Renal cortical epithelial cell (primary cell): ENCODE data around the gene OR2Y1. TPM values are rescaled to one million over a fixed set of nuclear protein-coding genes. Genes with fewer than 3 reads are reported as not detected.
"Not testable (repeated sequence)": the region's sequence is repeated elsewhere in the genome, so short reads cannot be mapped to it uniquely, and the experiment has no call there.

ENCODE experiments used
- DNase-seq: peaks from one replicate; pipeline ENCODE4 v3.0.0-alpha.2; 2011; ENCODE audit warnings: low read depth
- total RNA-seq: library from RNA; depleted of rRNA; stranded (reverse); fragments of >200 nt; gene quantifications from 2 replicates; pipeline ENCODE4 v1.2.3, GENCODE V29; 2014

Gene OR2Y1
- total RNA-seq, 1 donor from 2014 or later: not detected

DNA sequence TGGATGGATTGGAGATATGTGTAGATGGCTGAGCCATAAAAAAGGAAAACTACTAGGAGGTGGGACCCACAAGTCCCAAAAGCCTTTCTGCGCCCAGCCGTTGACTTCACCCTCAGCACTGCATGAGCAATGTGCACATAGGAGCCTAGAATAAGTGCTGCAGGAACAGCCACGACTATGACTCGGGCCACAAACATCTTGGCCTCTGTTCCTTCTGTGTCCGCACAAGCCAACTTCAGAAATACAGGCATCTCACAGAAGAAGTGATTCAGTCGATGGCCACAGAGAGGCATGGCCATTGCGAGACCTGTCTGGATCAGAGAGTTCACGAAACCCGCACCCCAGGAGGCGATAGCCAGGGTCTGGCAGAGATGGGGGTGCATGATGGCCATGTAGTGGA, 587 bp downstream of the OR2Y1 start:
- DNase-seq: no peak

GRCh38 chr5:180736536-180736935, 3.3 kb downstream of the OR2Y1 start:
- no peak for DNase-seq

DNA sequence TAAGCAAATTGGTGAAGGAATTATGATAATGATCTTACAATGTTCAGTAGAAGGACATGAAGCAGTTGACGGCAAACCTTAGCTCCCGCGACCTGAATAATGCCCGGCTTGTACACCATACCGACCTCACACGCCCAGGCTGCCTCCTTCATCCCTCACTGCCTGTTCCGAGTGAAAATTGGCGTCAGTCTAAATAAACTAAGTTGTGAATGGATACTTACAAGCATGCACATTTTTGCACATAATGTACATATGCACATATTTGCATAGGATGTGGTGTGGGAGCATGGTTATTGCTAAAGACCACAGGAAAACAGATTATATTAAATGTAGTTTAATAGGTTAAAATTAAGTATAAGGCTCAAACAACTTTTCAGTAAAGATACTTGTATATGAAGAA, 14.9 kb downstream of the OR2Y1 start:
- no peak for DNase-seq

DNA sequence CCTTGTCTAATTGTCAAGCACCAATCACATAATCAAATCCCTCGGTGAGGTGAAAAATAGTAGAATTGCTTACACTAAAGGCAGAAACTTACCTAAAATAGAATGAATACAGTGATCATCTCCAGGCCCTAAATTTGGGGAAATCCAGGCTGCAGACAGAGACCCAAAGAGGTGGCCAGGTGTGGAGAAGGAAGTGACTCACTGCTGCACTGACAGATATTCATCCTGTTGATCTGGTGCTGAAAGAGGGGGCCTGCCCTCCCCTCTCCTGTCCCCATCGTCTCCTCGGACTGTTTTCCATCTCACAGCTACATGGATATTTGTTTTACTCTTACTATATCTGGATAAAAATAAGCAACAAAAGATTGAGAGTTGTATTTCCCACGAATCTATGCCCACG, 15.9 kb downstream of the OR2Y1 start:
- DNase-seq: no peak

DNA sequence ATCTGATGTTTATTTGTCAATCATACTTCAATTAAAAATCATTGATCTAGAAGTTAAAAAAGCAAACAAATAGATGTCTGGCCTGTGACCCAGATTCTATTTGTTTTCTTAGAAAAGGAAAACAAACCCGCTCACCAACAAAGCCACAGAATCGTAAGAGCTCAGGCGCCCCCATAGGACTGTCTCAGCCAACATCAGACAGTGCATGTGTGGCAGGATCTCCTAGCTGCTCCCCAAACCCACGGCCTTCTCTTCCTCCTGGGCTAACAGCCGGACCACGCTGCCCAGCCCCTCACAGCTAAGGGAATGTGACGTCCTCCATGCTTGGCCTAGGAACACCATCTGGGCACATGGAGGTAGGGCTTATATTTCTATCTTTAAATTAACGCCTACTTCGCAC, 19.4 kb downstream of the OR2Y1 start:
- no peak for DNase-seq

DNA sequence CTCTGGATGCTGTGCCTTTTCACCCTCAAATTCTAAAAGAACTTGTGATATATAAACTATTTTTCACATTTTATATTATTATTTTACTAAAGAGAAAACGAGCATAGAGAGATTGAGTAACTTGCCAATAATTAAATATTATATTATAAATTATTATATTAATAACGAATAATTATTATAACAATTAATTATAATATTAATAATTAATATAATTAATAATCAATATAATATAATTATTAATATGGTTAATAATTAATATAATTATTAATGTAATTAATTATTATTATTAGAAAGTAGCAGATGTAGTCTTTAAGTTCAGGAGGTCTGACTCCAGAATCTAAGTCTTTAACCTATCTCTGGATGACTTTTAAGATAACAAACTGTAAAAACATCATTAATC, 20.1 kb downstream of the OR2Y1 start:
- DNase-seq: no peak

- peak; percentile 33 for DNase-seq
Measured at GRCh38 chr5:180718810-180719453, 20.9 kb downstream of the OR2Y1 start.

- no peak for DNase-seq
Measured at GRCh38 chr5:180717989-180718388, 21.9 kb downstream of the OR2Y1 start.

DNA sequence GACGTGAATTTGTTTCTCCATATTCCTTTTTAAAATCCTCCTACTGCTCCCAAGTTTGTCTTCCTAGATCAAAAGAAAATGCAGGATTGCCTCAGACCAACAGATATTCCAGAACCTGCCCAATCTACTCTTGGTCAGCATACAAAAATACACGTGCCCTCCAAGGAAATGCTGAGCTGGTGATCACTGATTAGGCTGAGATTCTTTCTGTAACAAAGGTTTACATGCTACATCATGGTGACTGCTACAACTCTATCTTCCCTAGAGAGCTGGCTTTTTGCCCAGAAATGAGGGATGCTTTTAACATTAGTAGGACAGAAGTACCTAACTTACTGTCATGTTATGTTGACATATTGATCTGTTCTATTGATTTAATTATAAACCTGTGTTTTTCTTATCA, 35.5 kb downstream of the OR2Y1 start:
- DNase-seq: peak; percentile 1

DNA sequence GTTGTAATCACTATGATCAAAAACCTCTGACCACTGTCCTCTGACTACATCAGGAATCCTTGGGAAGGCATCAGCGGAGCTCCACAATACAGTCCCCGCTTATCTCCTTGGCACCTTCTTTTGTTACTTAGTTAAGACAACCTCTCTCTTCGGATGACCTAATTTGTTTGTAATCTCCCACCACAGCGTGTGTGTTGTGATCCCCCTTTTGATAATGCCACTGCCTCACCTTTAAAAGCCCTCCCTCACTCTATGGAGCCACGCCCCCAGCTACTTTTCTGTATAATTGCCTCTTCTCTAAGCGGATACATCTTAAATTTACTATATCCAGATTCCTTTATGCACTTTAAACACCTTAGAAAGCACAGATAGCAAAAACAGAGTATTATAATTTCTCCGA, 35.9 kb downstream of the OR2Y1 start:
- no peak for DNase-seq

DNA sequence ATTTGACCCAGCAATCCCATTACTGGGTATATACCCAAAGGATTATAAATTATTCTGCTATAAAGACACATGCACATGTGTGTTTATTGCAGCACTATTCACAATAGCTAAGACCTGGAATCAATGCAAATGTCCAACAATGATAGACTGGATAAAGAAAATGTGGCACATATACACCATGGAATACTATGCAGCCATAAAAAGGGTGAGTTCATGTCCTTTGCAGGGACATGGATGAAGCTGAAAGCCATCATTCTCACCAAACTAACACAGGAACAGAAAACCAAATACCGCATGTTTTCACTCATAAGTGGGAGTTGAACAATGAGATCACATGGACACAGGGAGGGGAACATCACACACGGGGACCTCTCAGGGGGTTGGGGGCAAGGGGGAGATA, 36.5 kb downstream of the OR2Y1 start:
- DNase-seq: not testable (repeated sequence)

DNA sequence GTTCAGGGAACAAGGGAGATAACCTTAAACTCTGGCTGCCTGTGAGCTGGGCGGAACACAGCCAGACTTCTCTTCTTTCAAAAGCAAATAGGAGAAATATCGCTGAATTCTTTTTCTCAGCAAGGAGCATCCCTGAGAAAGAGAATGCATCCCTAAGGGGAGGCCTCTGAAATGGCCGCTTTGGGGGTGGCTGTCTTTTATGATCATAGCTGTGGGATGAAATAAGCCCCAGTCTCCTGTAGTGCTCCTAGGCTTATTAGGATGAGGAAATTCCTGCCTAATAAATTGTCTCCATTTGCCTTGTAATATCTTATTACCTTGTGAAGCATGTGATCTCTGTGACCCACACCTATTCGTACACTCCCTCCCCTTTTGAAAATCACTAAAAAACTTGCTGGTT, 39.4 kb downstream of the OR2Y1 start:
- DNase-seq: not testable (repeated sequence)

DNA sequence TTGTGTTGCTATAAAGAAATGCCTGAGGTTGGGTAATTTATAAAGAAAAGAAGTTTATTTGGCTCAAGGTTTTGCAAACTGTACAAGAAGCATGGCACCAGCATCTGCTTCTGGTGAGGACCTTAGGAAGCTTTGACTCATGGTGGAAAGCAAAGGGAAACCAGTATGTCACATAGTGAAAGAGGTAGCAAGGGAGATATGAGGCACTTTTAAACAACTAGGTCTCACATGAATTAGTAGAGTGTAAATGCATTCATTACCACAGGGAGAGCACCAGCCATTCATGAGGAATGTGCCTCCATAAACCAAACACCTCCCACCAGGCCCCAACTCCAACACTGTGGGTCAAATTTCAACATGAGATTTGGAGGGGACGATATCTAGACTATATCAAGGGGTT, 40.8 kb downstream of the OR2Y1 start:
- DNase-seq: no peak

- no peak for DNase-seq
Measured at GRCh38 chr5:180696116-180696515, 43.7 kb downstream of the OR2Y1 start.

DNA sequence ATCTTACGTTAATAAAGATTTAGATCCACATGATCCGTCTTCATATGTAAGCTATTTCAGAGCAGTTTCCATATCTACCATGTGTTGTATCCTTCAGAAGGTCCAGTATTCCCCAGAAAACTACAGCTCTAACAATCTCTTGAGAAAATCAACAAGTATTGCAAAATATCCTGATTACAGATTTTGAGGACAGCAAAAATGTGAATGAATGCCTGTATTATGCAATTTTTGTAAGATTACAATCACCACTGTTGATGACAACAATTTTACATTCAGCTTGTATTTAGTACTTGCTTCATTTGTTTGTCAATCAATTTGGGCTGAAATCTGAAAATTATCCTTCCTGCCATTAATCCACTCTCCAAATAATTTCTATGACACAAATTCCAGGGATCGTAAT, 47.4 kb downstream of the OR2Y1 start:
- DNase-seq: no peak

GRCh38 chr5:180691046-180691445, 48.8 kb downstream of the OR2Y1 start:
- DNase-seq: no peak

GRCh38 chr5:180690562-180690961, 49.3 kb downstream of the OR2Y1 start:
- no peak for DNase-seq

DNA sequence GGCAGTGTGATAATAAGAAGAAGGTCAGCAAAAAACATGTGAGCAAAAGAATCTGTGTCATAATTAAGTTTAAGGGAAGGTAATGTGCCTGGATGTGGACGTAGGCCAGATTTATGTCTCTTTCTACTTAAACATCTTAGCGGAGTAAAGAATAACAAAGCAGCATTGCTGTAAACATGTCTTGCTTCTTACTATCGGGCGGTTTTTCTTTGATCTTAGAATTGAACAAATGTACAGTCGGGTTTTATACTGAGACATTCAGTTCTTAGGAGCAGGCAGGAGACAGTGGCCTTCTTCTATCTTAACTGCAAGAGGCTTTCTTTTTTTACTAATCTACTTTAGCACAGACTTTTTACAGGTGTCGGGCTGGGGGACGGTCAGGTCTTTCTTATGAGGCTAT, 50.1 kb downstream of the OR2Y1 start:
- DNase-seq: no peak

Other genes with a start within 250 kb of the OR2Y1 start
- gene CNOT6, start 245.7 kb downstream of the OR2Y1 start, total RNA-seq: 14.2 and 47.7 TPM in 2 replicates
- gene SCGB3A1, start 148.6 kb downstream of the OR2Y1 start, total RNA-seq: not detected in 2 replicates
- 0.35 and 0.55 TPM in 2 replicates for gene FLT4, start 90.5 kb downstream of the OR2Y1 start, total RNA-seq
- 44.1 and 58.4 TPM in 2 replicates for gene MGAT1, start 62.7 kb upstream of the OR2Y1 start, total RNA-seq
- 7.6 and 37.1 TPM in 2 replicates for gene ZFP62, start 121.2 kb upstream of the OR2Y1 start, total RNA-seq
- 0.35 TPM in 1 of 2 replicates, not detected in the other for gene BTNL8, start 159.1 kb upstream of the OR2Y1 start, total RNA-seq
- not detected in 2 replicates for gene BTNL3, start 248.8 kb upstream of the OR2Y1 start, total RNA-seq